Posterior cingulate gyrus (tissue), 11 donors: Measurements from ENCODE around the gene MSH3.
"Not testable (repeated sequence)": the region's sequence is repeated elsewhere in the genome, so short reads cannot be mapped to it uniquely, and the experiment has no call there.

ENCODE experiments used
- DNase-seq, 10 donors: peaks; one replicate each; pipeline versions ENCODE4 v3.0.0 to v3.0.0-alpha.2; 2020 to 2021; ENCODE audit warnings: mixed read lengths in 3 of 10
- intact Hi-C: fragments of 100-400 bp; cut with DNase I; formaldehyde crosslinking; loops from one replicate; pipeline ENCODE4 v1.15.1; 2023

The MSH3 gene

DNA sequence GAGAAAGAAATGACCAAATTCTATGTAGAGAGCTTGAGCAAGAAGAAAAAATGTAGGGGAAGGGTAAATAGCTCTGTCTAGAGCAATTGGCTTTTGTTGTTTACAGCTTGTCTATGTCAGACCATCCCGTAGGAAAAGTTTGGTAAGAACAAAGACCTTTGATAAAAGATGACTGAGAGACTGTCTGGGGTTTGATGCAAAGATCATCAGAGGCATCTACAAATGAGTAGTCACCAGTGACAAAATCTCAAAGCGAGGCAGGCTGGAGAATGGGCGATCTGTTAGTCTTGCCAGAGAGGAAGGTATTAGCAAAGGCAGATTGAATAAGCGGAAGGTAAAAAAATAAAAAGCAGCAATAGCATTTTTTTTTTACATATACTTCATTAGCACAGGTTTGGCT, 180.7 kb downstream of the MSH3 start:
- no peak for DNase-seq
- intact Hi-C loops, result no loop called here

DNA sequence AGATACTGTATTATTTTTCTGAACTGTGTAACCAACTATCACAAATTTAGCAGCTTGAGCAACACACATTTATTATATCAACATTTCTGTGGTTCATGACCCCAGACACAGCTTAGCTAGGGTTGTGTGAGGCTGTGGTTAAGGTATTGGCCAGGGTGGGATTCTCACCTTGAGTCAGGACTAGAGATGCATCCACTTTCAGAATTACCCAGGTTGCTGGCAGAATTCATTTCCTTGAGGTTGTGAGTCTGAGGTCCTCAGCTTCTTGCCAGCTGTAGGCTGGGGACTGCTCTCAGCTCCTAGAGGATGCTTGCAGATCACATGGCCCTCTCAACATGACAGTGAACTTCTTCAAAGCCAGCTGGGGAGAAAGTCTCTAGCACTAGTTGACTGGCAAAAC, 183.2 kb downstream of the MSH3 start:
- no peak for DNase-seq
- intact Hi-C loops, result no loop called here

DNA sequence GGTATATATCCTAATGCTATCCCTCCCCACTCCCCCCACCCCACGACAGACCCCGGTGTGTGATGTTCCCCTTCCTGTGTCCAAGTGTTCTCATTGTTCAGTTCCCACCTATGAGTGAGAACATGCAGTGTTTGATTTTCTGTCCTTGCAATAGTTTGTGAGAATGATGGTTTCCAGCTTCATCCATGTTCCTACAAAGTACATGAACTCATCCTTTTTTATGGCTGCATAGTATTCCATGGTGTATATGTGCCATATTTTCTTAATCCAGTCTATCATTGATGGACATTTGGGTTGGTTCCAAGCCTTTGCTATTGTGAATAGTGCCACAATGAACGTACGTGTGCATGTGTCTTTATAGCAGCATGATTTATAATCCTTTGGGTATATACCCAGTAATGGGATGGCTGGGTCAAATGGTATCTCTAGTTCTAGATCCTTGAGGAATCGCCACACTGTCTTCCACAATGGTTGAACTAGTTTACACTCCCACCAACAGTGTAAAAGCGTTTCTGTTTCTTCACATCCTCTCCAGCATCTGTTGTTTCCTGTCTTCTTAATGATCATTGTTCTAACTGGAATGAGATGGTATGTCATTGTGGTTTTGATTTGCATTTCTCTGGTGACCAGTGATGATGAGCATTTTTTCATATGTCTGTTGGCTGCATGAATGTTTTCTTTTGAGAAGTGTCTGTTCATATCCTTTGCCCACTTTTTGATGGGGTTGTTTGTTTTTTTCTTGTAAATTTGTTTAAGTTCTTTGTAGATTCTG, 186.8 kb downstream of the MSH3 start:
- intact Hi-C loops, DNase-seq: not testable (repeated sequence)

DNA sequence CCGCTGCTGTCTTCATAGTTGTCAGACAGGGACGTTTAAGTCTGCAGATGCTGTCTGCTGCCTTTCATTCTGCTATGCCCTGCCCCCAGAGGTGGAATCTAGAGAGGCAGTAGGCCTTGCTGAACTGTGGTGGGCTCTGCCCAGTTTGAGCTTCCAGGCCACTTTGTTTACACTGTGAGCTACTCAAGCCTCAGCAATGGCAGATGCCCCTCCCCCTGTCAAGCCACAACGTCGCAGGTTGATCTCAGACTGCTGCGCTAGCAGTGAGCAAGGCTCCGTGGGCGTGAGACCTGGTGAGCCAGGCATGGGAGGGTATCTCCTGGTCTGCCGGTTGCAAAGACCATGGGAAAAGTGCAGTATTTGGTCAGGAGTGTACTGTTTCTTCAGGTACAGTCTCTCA, 192.0 kb downstream of the MSH3 start:
- DNase-seq, intact Hi-C loops: not testable (repeated sequence)

DNA sequence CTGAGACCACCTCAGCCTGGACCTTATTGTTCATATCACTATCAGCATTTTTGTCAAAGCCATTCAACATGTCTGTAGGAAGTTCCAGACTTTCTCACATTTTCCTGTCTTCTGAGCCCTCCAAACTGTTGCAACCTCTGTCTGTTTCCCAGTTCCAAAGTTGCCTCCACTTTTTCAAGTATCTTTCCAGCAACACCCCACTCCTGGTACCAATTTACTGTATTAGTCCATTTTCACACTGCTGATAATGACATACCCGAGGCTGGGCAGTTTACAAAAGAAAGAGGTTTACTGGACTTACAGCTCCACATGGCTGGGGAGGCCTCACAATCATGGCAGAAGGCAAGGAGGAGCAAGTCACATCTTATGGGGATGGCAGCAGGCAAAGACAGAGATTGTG, 195.7 kb downstream of the MSH3 start:
- intact Hi-C loops, DNase-seq: not testable (repeated sequence)

DNA sequence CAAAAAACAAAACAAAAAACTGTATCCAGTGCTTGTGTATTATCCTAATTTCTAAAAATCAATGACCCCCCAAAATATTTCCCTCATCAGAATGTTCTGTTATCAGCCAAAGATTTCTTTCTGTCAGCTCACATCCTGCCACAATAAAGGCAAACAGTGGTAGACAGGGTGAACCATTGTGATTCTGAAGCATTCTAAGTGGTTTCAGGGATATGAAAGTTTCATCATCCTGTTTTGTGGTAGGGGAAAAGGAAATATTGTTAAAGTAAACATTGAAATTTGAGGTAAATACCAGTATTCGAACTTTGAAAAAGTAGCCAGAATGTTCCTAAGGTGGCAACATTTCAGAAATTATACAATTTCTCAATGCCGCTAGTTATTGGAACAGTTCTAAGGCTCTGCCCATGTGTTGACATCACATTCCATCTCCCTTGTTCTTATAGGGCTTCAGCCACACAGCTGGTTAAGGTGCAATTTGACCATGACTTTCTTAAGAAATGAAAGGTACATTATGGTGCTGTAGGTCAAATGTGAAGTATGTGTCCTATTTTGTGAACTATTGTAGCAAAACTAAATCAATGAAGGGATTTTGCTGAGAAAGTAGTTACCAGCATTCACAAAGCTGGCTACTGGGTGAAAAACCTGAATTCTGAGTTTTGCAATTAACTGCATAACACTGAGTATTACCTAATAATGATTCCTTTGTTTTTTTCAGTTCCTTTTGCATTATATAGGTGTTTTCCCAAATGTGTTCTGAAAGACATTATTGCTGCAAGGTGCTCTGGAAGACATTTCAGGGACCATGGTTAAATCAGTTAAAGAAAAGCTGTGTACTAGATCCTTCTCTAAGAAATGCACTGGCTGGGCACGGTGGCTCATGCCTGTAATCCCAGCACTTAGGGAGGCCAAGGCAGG, 198.1 kb downstream of the MSH3 start:
- no peak for DNase-seq
- intact Hi-C loops, result no loop called here

DNA sequence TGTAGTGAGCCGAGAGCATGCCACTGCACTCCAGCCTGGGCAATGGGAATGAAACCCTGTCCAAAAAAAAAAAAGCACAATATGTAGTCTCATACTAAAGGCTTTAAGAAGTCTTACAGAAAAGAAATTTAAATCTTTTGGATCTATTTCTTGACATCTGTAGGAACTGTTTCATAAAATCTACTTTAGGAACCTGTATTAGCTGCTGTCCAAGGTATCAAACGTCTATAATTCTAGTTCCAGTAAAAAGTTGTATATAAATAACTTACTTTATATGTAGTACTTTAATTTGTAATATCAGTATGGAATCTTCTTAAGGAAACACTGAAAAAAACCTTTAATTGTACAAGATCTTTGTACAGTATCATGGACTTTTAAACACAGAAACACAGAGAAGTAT, 199.0 kb downstream of the MSH3 start:
- no peak for DNase-seq
- intact Hi-C loops, result no loop called here

DNA sequence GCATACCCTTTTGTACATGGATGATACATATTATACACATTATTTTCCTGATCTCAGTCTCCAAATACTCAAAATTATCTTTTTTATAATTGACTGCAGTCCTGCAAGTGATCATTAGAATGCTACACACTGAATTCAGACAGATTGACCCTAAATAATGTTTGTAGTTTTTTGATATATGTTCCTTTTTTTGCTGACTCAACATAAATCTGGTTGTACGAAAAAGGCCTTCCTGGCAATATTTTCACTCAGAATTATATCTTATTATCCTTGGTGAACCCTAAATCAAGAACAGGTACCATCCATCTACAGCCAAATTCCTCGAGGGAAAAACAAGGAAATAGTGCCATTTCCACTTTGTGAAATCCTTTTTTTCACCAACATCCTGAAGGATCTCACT, 200.1 kb downstream of the MSH3 start:
- DNase-seq, result no peak
- intact Hi-C loops, result no loop called here

DNA sequence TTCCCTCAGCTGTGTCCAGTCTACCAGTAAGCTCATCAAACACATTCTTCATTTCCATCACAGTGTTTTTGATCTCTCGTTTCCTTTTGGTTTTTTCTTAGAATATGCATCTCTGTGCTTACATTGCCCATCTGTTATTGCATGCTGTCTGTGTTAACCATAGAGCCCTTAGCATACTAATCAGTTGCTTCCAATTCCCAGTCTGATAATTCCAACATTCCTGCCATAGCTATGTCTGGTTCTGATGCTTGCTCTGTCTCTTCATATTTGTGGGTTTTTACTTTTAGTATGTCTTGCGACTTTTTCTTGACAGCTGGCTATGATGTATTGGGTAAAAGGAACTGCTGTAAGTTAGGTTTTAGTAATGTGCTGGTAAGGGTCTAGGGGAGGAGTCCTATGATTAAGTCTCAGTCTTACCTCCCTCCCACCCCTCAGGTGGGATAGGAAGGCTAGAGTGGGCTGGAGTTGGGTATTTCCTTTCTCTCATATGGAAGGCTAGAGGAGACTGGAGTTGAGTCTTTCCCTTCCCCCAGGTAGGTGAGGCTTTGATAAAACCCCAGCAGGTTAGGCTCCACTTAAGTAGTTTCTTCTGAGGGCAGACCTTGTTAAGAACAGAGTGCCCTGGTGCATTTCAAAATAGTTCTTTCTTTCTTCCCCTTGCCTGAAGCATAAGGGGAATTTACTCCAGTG, 206.6 kb downstream of the MSH3 start:
- DNase-seq, result no peak
- intact Hi-C loops, result no loop called here

DNA sequence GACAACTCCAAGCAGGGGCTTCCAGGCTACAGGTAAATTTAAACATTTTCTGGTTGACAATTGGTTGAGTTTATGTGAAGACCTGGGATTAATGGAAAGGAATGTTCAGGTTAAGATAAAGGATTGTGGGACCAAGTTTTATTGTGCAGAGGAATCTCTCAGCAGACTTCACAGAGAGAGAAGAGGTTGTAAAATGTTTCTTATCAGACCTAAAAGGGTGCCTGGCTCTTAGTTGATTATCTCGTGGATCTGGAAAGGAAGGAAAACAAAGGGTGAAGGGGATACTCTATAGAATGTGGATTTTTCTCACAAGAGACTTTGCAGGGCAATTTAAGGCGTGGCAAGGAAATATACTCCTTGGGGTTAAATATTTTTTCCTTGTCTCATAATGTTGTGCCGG, 209.3 kb downstream of the MSH3 start:
- no peak for DNase-seq
- intact Hi-C loops, result no loop called here

DNA sequence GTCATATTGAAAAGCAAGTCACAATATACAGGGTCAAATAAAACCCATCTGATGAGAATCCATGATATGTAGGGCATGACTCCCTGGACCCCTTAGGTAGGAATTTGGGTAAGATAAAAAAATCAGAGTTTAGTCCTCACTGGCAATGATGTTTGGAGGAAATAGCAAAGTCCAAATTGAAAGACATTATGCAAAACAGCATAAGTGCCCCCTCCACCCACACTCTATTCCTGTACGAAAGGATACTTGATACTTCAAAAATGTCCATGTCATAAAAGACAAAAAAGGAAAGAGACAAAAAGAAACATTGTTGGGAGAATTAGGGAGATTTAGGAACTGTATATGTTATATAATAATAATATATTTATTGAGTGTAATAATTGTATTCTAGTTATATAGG, 209.7 kb downstream of the MSH3 start:
- intact Hi-C loops, result no loop called here
- no peak for DNase-seq

DNA sequence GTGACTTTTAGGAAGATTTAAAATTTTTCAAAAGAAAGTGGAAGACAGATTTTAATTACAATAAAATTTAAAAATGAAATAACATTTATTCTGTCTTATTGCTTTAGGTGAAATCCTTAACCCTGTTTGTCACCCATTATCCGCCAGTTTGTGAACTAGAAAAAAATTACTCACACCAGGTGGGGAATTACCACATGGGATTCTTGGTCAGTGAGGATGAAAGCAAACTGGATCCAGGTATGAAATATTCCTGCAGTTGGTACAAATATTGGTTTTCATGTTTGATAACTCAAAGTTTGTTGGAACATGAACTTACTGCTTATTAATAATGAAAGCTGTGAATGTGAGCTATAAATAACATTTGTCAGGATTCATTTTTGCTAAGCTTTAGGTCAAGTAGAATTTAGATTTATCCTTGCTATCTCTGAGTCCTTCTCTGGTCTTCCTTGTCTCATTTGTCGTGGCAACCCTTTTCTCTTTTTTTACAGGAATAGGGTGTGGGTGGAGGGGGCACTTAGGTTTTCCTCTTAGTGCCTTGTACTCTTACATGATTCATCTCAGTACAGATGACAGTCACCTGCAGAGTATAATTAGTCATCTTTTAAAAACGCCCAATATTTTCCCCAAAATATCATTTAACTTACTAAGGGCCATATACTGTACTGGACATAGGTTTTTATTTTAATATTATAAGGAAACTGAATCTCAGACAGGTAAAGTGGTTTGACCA, 210.4 kb downstream of the MSH3 start:
- intact Hi-C loops, result no loop called here
- DNase-seq, result no peak

DNA sequence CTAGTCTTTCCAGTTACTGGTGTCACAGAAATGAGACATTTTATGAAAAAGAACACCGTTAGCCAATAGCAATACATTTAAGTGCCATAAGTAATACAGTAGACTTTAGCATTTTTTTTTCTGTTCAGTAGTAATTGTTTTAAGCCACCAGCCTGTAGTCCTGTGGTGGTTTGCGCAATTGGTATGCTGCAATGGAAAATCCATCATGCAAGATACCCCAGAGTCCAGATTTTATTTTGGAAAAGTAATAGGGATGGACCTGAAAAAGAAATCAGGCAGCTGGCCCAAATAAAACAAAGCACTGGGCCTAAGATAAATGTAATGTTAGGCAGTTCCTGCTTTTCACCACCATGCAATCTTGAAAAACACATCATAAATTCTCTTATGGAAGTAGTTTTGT, 211.1 kb downstream of the MSH3 start:
- no peak for DNase-seq
- intact Hi-C loops, result no loop called here

DNA sequence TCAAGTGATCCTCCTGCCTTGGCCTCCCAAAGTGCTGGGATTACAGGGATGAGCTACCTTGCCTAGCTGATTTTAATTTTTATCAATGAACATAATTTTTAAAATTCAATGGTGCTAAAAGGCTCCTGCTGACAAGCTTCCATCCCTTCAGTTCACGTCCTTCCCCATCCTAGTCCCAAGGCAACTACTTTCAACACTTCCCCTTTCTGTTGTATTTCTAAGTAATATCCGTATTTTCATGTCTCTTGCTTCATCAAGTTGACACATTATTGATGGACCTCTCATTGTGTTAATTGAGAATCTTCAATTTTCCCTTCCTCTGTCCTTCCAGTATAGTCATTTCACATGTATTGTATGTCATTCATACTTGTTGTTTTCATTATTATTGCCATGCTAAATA, 211.9 kb downstream of the MSH3 start:
- DNase-seq, result no peak
- intact Hi-C loops, result no loop called here

DNA sequence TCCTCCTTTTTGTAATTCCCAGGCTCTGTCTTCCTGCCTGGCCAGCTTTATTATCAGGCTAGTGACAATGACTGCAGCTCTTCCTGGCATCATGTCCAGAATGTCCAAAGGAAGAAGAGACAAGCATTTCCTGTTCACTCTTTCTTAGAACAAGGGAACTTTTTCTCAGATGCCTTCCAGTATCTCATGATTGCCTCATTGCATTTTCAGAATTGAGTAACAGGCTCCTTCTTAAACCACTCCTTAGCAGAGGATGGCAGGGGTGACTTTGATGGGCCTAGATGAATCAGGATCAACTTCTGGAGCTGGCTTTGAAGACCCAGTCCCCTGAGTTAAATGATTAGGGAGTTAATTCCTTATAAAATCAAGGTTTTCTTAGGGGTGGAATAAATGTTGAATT, 212.8 kb downstream of the MSH3 start:
- no peak for DNase-seq
- intact Hi-C loops, result no loop called here

DNA sequence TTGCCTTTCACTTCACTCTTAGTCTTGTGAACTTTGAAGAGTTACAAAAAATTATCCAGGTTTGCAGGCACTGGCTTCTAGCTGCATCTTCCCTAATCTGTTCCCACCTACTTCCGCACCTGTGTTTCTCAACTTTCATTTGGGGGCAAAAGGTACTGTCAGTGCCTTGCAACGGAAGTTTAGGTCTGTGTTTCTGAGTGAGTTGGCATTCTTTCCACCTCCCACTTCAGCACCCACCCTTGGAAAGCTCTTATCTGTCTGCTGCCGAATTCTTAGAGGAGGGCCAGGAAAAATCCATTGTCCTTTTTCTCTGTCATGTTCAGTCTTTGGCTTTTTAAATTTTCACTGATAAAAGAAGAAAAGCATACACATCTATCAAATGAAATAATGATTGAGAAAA, 216.0 kb downstream of the MSH3 start:
- intact Hi-C loops, result no loop called here
- DNase-seq, result no peak

DNA sequence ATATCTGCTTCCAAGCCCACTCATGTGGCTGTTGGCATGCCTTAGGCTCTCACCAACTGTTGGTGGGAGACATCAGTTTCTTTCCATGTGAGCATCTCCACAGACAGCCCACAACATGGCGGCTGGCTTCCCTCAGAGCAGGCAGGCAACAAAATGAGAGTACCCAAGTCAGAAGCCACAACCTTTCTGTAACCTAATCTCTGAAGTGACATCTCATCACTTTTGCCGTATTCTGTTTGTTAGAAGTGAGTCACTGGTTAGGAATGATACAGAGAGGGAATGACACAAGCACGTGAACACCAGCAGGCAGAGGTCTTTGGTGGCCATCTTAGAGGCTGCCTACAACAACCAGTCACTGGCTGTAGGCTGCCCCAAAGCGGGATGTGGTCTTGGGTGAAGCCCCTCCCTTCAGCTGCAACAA, 217.1 kb downstream of the MSH3 start:
- intact Hi-C loops, result no loop called here
- DNase-seq, result no peak

DNA sequence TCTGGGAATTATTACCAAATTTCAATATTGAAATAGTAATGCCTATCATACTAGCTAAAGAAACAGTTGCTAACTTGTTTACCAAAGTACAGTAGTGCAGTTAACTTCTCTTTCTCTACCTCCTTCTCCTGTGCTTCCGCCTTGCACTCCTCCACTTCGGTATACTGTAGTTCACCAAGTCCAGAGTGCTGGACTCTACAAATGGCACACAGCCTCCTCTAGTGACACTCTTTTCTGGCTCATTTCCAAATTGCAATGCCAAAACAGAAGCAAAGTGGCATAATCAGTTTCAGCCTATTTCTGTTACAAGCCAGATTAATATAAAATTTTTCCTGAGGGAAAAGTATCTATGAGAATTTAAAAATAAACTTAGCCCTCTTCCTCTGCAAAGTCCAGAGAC, 219.7 kb downstream of the MSH3 start:
- intact Hi-C loops, result no loop called here
- DNase-seq, result no peak

DNA sequence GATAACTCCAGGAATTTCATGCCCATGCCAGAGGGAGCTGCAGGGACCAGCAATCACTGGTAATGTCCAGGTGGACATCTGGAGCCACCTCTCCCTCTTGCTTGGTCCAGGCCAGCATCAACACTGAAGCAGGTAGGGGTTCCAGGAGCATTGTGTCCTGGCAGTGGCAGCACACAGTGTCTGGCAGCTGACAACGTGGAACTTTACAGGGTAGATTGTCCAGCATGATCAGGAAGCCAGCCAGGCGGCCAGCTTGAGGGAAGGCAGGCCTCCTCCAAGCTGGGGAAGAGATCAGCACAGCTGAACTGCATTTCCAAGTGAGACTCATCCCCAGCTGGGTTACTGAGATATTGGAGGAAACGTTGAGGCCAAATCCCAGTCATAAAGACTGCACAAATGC, 223.1 kb downstream of the MSH3 start:
- intact Hi-C loops, result no loop called here
- no peak for DNase-seq

DNA sequence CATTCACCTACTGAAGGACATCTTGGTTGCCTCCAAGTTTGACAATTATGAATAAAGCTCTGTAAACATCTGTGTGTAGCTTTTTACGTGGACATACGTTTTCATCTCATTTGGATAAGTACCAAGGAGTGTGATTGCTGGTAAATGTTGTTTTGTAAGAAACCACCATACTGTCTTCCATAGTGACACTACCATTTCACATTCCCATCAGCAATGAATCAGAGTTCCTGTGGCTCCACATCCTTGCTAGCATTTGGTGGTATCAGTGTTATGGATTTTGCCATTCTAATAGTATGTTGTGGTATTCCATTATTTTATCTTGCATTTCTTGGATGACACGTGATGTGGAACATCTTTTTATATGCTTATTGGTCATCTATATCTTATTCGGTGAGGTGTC, 227.3 kb downstream of the MSH3 start:
- intact Hi-C loops, result no loop called here
- DNase-seq, result no peak

DNA sequence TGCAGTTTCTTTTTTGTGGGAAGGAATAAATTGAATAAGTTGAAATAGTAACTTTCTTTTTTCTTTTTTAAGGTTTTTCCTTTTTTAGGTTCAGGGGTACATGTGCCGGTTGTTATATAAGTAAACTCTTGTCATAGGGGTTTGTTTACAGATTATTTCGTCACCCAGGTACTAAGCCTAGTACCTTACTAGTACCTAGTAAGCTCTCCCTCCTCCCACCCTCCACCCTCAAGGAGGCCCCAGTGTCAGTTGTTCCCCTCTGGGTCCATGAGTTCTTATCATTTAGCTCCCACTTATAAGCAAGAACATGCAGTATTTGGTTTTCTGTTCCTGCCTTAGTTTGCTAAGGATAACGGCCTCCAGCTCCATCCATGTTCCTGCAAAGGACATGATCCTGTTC, 228.9 kb downstream of the MSH3 start:
- intact Hi-C loops, DNase-seq: not testable (repeated sequence)
